IMR-90 (cell line): ENCODE data around the gene DNAI7.

ENCODE experiments used
- CEBPB ChIP-seq: IDR thresholded peaks from 2 replicates; pipeline ENCODE4 v1.6.1; 2012; ENCODE audit warnings: low read depth, low read length, improper control_type of control experiment
- MAFK ChIP-seq: IDR thresholded peaks from 2 replicates; pipeline ENCODE4 v1.6.1; 2012; ENCODE audit warnings: low read depth, low read length, improper control_type of control experiment
- MAZ ChIP-seq: IDR thresholded peaks from 2 replicates; pipeline ENCODE4 v1.6.1; 2012; ENCODE audit warnings: low read depth, mild to moderate bottlenecking, low read length, improper control_type of control experiment, moderate library complexity, borderline replicate concordance
- POLR2A ChIP-seq: IDR thresholded peaks from 2 replicates; pipeline ENCODE4 v1.6.1; 2012; ENCODE audit warnings: mild to moderate bottlenecking, low read depth, low read length
- RAD21 ChIP-seq: IDR thresholded peaks from 2 replicates; pipeline ENCODE4 v1.6.1; 2012; ENCODE audit warnings: low read length, improper control_type of control experiment
- RFX5 ChIP-seq: IDR thresholded peaks from 2 replicates; pipeline ENCODE4 v1.8.0; 2012; ENCODE audit warnings: low read depth, mild to moderate bottlenecking, low read length, moderate library complexity
- TF ChIP-seq, protein P1 (sequence below): conservative IDR thresholded peaks from 2 replicates; pipeline ENCODE4 v1.5.1; 2012; ENCODE audit warnings: mild to moderate bottlenecking, low read depth, low read length, improper control_type of control experiment
- TF ChIP-seq, protein P2 (sequence below): fragments of 150-350 bp; IDR thresholded peaks from 2 replicates; pipeline ENCODE4 v1.6.1; 2016; ENCODE audit warnings: low read depth, mild to moderate bottlenecking, low read length, moderate library complexity, borderline replicate concordance
- TF ChIP-seq, protein P3 (sequence below): fragments of 150-350 bp; IDR thresholded peaks from 2 replicates; pipeline ENCODE4 v1.6.1; 2017; ENCODE audit warnings: mild to moderate bottlenecking, antibody characterized with exemption, low read length, low read depth

DNA sequence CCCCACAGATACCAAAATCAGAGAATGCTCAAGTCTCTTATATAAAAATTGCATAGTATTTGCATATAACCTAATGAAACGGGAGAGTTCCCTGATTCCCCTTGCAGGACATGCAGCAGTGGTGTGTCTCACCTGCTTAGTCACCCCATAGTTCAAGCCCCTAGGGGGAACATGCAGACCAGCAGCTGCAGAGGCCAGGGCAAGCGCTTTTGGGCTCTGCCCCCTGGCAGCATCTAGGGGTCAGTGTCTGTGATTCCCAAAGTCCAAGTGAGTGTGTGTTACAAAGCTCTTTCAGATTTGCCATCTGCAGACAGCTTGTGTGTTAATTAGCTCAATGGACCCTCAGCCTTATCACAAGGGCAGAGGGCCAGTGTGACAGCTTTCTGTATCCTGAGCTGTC lies 110.1 kb downstream of the DNAI7 start:
- TF ChIP-seq MAZ: no peak
- TF ChIP-seq RFX5: no peak
- TF ChIP-seq, protein P1, sequence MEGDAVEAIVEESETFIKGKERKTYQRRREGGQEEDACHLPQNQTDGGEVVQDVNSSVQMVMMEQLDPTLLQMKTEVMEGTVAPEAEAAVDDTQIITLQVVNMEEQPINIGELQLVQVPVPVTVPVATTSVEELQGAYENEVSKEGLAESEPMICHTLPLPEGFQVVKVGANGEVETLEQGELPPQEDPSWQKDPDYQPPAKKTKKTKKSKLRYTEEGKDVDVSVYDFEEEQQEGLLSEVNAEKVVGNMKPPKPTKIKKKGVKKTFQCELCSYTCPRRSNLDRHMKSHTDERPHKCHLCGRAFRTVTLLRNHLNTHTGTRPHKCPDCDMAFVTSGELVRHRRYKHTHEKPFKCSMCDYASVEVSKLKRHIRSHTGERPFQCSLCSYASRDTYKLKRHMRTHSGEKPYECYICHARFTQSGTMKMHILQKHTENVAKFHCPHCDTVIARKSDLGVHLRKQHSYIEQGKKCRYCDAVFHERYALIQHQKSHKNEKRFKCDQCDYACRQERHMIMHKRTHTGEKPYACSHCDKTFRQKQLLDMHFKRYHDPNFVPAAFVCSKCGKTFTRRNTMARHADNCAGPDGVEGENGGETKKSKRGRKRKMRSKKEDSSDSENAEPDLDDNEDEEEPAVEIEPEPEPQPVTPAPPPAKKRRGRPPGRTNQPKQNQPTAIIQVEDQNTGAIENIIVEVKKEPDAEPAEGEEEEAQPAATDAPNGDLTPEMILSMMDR: no peak
- TF ChIP-seq, protein P2, sequence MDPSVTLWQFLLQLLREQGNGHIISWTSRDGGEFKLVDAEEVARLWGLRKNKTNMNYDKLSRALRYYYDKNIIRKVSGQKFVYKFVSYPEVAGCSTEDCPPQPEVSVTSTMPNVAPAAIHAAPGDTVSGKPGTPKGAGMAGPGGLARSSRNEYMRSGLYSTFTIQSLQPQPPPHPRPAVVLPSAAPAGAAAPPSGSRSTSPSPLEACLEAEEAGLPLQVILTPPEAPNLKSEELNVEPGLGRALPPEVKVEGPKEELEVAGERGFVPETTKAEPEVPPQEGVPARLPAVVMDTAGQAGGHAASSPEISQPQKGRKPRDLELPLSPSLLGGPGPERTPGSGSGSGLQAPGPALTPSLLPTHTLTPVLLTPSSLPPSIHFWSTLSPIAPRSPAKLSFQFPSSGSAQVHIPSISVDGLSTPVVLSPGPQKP: no peak
- TF ChIP-seq POLR2A: no peak
- TF ChIP-seq CEBPB: no peak
- TF ChIP-seq, protein P3, sequence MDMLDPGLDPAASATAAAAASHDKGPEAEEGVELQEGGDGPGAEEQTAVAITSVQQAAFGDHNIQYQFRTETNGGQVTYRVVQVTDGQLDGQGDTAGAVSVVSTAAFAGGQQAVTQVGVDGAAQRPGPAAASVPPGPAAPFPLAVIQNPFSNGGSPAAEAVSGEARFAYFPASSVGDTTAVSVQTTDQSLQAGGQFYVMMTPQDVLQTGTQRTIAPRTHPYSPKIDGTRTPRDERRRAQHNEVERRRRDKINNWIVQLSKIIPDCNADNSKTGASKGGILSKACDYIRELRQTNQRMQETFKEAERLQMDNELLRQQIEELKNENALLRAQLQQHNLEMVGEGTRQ: no peak
- TF ChIP-seq RAD21: no peak
- no peak for TF ChIP-seq MAFK
